Activated CD4-positive, alpha-beta T cell treated with anti-CD3 and anti-CD28 coated beads for 36 hours (primary cell): ENCODE data around the gene ESF1. TPM values are rescaled to one million over a fixed set of nuclear protein-coding genes. Genes with fewer than 3 reads are reported as not detected.

Source experiments
- ATAC-seq: fragments of 200-7000 bp; cut with Tn5 transposase; one replicate; pipeline ENCODE4 v1.10.0; 2021; ENCODE audit warnings: mild to moderate bottlenecking, moderate library complexity
- CTCF ChIA-PET: fragments of 350-600 bp; sonication (Branson Sonifier 250); formaldehyde crosslinking; loops from one replicate; lab custom pipeline; 2021; ENCODE audit warnings: antibody characterized with exemption; lab: Charles Lee
- POLR2A ChIA-PET: fragments of 350-600 bp; sonication (Branson Sonifier 250); formaldehyde crosslinking; loops from one replicate; lab custom pipeline; 2021; ENCODE audit warnings: antibody characterized with exemption, inconsistent platforms; lab: Charles Lee
- DNase-seq: peaks from one replicate; pipeline ENCODE4 v3.0.0-alpha.2; 2020
- H3K27ac Mint-ChIP-seq: one replicate; pipeline ENCODE4 v1.8.0; 2021; ENCODE audit warnings: mixed read lengths
- H3K27me3 Mint-ChIP-seq: one replicate; pipeline ENCODE4 v1.8.0; 2021; ENCODE audit warnings: mixed read lengths
- H3K36me3 Mint-ChIP-seq: one replicate; pipeline ENCODE4 v1.8.0; 2021; ENCODE audit warnings: low read depth, mixed read lengths
- H3K4me1 Mint-ChIP-seq: one replicate; pipeline ENCODE4 v1.8.0; 2021; ENCODE audit warnings: mixed read lengths
- H3K4me3 Mint-ChIP-seq: one replicate; pipeline ENCODE4 v1.8.0; 2021; ENCODE audit warnings: mild to moderate bottlenecking, moderate library complexity, mixed read lengths
- H3K9me3 Mint-ChIP-seq: one replicate; pipeline ENCODE4 v1.8.0; 2021; ENCODE audit warnings: low read depth, mixed read lengths
- intact Hi-C, 2 experiments: fragments of 100-400 bp; cut with DNase I in 1 of 2; cut with micrococcal nuclease in 1 of 2; formaldehyde crosslinking; loops; one replicate each; pipeline versions ENCODE4 v1.14.2 to v1.15.1; 2022 to 2024; cut with DNase I, micrococcal nuclease
- total RNA-seq, 2 experiments: library from RNA; stranded (reverse); gene quantifications; one replicate each; pipeline ENCODE4 v1.2.3, GENCODE V29; 2021

Gene ESF1
- total RNA-seq, 2 experiments from 2014 or later = 22.0 to 23.1 TPM

- H3K27ac Mint-ChIP-seq = no peak overlapping the region
- H3K4me3 Mint-ChIP-seq = no peak overlapping the region
- intact Hi-C loops = no loop called here
- H3K4me1 Mint-ChIP-seq = no peaks in the 10 kb centered on the region
- no peak for DNase-seq
- POLR2A ChIA-PET = no interaction called here
- H3K36me3 Mint-ChIP-seq = no peaks in the 10 kb centered on the region
- no peak for ATAC-seq
- CTCF ChIA-PET = no interaction called here
- no peaks in the 10 kb centered on the region for H3K9me3 Mint-ChIP-seq
- peaks cover 7% of the 10 kb centered on the region for H3K27me3 Mint-ChIP-seq
Measured at GRCh38 chr20:13701486-13701885, 83.2 kb downstream of the ESF1 start.

- Mint-ChIP-seq H3K4me3 (no peak overlapping the region), H3K9me3 (no peaks in the 10 kb centered on the region), H3K27ac (no peak overlapping the region), H3K36me3 (no peaks in the 10 kb centered on the region), H3K4me1 (no peaks in the 10 kb centered on the region), H3K27me3 (peaks cover 7% of the 10 kb centered on the region)
- ChIA-PET POLR2A (no interaction called here), CTCF (no interaction called here)
- no peak for ATAC-seq
- no peak for DNase-seq
- intact Hi-C loops = no loop called here
Measured at GRCh38 chr20:13700761-13701160, 84.0 kb downstream of the ESF1 start.

- Mint-ChIP-seq H3K4me3 (no peak overlapping the region), H3K27me3 (peaks cover 4% of the 10 kb centered on the region), H3K36me3 (no peaks in the 10 kb centered on the region), H3K9me3 (no peaks in the 10 kb centered on the region), H3K27ac (no peak overlapping the region), H3K4me1 (no peaks in the 10 kb centered on the region)
- intact Hi-C loops = no loop called here
- DNase-seq = no peak
- no peak for ATAC-seq
- CTCF ChIA-PET = no interaction called here
- POLR2A ChIA-PET = no interaction called here
Measured at GRCh38 chr20:13694420-13695150, 90.1 kb downstream of the ESF1 start.

- Mint-ChIP-seq H3K27ac (no peak overlapping the region), H3K27me3 (peaks cover 4% of the 10 kb centered on the region), H3K36me3 (no peaks in the 10 kb centered on the region), H3K4me3 (no peak overlapping the region), H3K4me1 (no peaks in the 10 kb centered on the region), H3K9me3 (no peaks in the 10 kb centered on the region)
- POLR2A ChIA-PET = no interaction called here
- DNase-seq (no peak), ATAC-seq (no peak)
- CTCF ChIA-PET = interaction anchor here (1.4 kb wide), 1 partner anchor 146 kb away, joined by 4 read pairs; no protein-coding TSS in a partner anchor
- intact Hi-C loops = no loop called here
Measured at GRCh38 chr20:13692802-13693736, 91.7 kb downstream of the ESF1 start.

- H3K4me3 Mint-ChIP-seq = no peak overlapping the region
- H3K27me3 Mint-ChIP-seq = peaks cover 5% of the 10 kb centered on the region
- CTCF ChIA-PET = interaction anchor here (0.8 kb wide), 1 partner anchor 311 kb away, joined by 3 read pairs; no protein-coding TSS in a partner anchor
- no peaks in the 10 kb centered on the region for H3K9me3 Mint-ChIP-seq
- no peaks in the 10 kb centered on the region for H3K36me3 Mint-ChIP-seq
- intact Hi-C loops = no loop called here
- H3K27ac Mint-ChIP-seq = no peak overlapping the region
- DNase-seq = no peak
- POLR2A ChIA-PET = no interaction called here
- ATAC-seq = no peak
- no peaks in the 10 kb centered on the region for H3K4me1 Mint-ChIP-seq
Measured at GRCh38 chr20:13690943-13691342, 93.8 kb downstream of the ESF1 start.

- CTCF ChIA-PET = no interaction called here
- Mint-ChIP-seq H3K36me3 (no peaks in the 10 kb centered on the region), H3K9me3 (no peaks in the 10 kb centered on the region), H3K27me3 (peaks cover 24% of the 10 kb centered on the region), H3K4me3 (no peak overlapping the region), H3K27ac (no peak overlapping the region), H3K4me1 (no peaks in the 10 kb centered on the region)
- intact Hi-C loops = no loop called here
- POLR2A ChIA-PET = no interaction called here
- DNase-seq = no peak
- no peak for ATAC-seq
Measured at GRCh38 chr20:13687815-13688214, 96.9 kb downstream of the ESF1 start.

- no peak overlapping the region for H3K27ac Mint-ChIP-seq
- POLR2A ChIA-PET = no interaction called here
- no peaks in the 10 kb centered on the region for H3K4me1 Mint-ChIP-seq
Measured at GRCh38 chr20:13685623-13686022, 99.1 kb downstream of the ESF1 start.

GRCh38 chr20:13684566-13685222 lies 100.0 kb downstream of the ESF1 start:
- Mint-ChIP-seq H3K27ac (no peak overlapping the region), H3K4me3 (no peak overlapping the region), H3K9me3 (no peaks in the 10 kb centered on the region), H3K27me3 (peaks cover 22% of the 10 kb centered on the region), H3K4me1 (no peaks in the 10 kb centered on the region), H3K36me3 (no peaks in the 10 kb centered on the region)
- no peak for DNase-seq
- POLR2A ChIA-PET = no interaction called here
- no peak for ATAC-seq
- CTCF ChIA-PET = no interaction called here
- intact Hi-C loops = no loop called here

More at GRCh38 chr20:13685623-13686022, 99.1 kb downstream of the ESF1 start:
- CTCF ChIA-PET = no interaction called here
- DNase-seq (no peak), ATAC-seq (no peak)
- H3K36me3 Mint-ChIP-seq = no peaks in the 10 kb centered on the region
- no peak overlapping the region for H3K4me3 Mint-ChIP-seq
- intact Hi-C loops = no loop called here
- H3K9me3 Mint-ChIP-seq = no peaks in the 10 kb centered on the region
- peaks cover 22% of the 10 kb centered on the region for H3K27me3 Mint-ChIP-seq

- intact Hi-C loops = no loop called here
- DNase-seq = no peak
- no peak overlapping the region for H3K4me3 Mint-ChIP-seq
- CTCF ChIA-PET = no interaction called here
- no peaks in the 10 kb centered on the region for H3K9me3 Mint-ChIP-seq
- H3K27ac Mint-ChIP-seq = no peak overlapping the region
- H3K4me1 Mint-ChIP-seq = no peaks in the 10 kb centered on the region
- ATAC-seq = no peak
- H3K27me3 Mint-ChIP-seq = peaks cover 22% of the 10 kb centered on the region
- POLR2A ChIA-PET = no interaction called here
- H3K36me3 Mint-ChIP-seq = no peaks in the 10 kb centered on the region
Measured at GRCh38 chr20:13683833-13684232, 100.9 kb downstream of the ESF1 start.

GRCh38 chr20:13681248-13682125 lies 103.2 kb downstream of the ESF1 start:
- ATAC-seq (peak; percentile 58), DNase-seq (no peak)
- Mint-ChIP-seq H3K4me3 (no peak overlapping the region), H3K27ac (no peak overlapping the region), H3K36me3 (no peaks in the 10 kb centered on the region), H3K4me1 (no peaks in the 10 kb centered on the region), H3K27me3 (peaks cover 20% of the 10 kb centered on the region), H3K9me3 (no peaks in the 10 kb centered on the region)
- ChIA-PET CTCF (no interaction called here), POLR2A (no interaction called here)
- intact Hi-C loops = no loop called here

GRCh38 chr20:13678944-13679343 lies 105.8 kb downstream of the ESF1 start:
- ChIA-PET CTCF (interaction anchor here (0.6 kb wide), 1 partner anchor 841 kb away, joined by 3 read pairs; no protein-coding TSS in a partner anchor), POLR2A (no interaction called here)
- peaks cover 9% of the 10 kb centered on the region for H3K27me3 Mint-ChIP-seq
- H3K9me3 Mint-ChIP-seq = no peaks in the 10 kb centered on the region
- intact Hi-C loops = no loop called here
- ATAC-seq (no peak), DNase-seq (no peak)
- H3K4me1 Mint-ChIP-seq = no peaks in the 10 kb centered on the region
- no peak overlapping the region for H3K27ac Mint-ChIP-seq
- H3K36me3 Mint-ChIP-seq = no peaks in the 10 kb centered on the region
- H3K4me3 Mint-ChIP-seq = no peak overlapping the region
